ENCODE results near the gene SHMT1.
A peak's percentile ranks its signal among the peaks of the same experiment; 100 is the strongest.
"Not testable (repeated sequence)": the region's sequence is repeated elsewhere in the genome, so short reads cannot be mapped to it uniquely, and the experiment has no call there.

Gene SHMT1

DNA sequence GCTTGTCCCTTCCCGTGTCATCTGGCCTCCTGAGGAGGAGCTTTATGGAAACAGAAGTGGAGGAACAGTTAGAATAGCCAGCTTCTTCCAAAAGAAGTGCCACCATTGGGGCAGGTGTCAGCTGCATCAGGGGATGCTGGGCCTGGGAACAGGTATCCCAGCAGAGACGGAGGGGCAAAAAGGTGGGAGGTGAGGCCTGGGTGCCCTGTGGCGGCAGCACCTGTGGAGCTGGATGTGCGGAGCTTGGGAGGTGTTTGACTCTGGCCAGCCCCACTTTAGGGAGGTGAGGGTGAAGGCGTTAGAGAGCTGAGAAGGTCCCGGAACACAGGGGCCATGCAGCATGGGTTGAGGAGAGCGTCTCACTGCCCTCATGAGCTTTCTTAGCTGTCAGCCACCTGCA, 43.0 kb downstream of the SHMT1 start:
- Histone ChIP-seq H3K9ac (ENCODE audit: low read length) (no peak overlapping the region), H3K36me3 (ENCODE audit: control insufficient read depth, insufficient read depth, low read length) (peaks cover 14% of the 10 kb centered on the region), H3K27me3 (ENCODE audit: control insufficient read depth, insufficient read depth, low read length) (no peaks in the 10 kb centered on the region), H3K4me1 (ENCODE audit: control insufficient read depth, insufficient read depth, low read length) (peaks cover 47% of the 10 kb centered on the region), H3K4me3 (ENCODE audit: low read length) (no peak overlapping the region), H3K9me3 (ENCODE audit: control insufficient read depth, low read length) (no peaks in the 10 kb centered on the region)

DNA sequence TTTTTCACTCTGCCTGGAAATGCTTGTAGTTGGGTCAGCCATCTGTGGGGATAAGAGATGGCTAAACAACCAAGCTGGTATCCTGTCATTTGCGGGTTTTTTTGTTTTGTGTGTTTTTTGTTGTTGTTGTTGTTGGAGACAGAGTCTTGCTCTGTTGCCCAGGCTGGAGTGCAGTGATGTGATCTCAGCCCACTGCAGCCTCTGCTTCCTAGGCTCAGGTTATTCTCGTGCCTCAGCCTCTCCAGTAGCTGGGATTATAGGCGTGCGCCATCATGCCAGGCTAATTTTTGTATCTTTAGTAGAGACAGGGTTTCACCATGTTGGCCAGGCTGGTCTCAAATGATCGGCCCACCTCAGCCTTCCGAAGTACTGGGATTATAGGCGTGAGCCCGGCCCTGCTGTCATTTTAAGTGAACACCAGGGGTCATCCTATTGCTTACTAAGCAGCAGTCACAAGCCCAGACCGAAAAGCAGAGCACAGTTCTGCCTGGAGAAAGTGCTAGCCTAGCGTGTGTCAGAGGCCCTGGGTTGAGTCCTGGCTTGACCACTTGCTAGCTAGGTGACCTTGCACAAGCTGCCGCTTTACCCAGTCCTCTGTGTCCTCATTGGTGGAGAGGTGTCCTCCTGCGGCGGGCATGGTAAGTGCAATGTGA, 43.6 kb downstream of the SHMT1 start:
- Histone ChIP-seq H3K27me3 (ENCODE audit: control insufficient read depth, insufficient read depth, low read length) (no peaks in the 10 kb centered on the region), H3K4me3 (ENCODE audit: low read length) (no peak overlapping the region), H3K9me3 (ENCODE audit: control insufficient read depth, low read length) (no peaks in the 10 kb centered on the region), H3K36me3 (ENCODE audit: control insufficient read depth, insufficient read depth, low read length) (peaks cover 10% of the 10 kb centered on the region), H3K4me1 (ENCODE audit: control insufficient read depth, insufficient read depth, low read length) (peaks cover 47% of the 10 kb centered on the region), H3K9ac (ENCODE audit: low read length) (no peak overlapping the region)

DNA sequence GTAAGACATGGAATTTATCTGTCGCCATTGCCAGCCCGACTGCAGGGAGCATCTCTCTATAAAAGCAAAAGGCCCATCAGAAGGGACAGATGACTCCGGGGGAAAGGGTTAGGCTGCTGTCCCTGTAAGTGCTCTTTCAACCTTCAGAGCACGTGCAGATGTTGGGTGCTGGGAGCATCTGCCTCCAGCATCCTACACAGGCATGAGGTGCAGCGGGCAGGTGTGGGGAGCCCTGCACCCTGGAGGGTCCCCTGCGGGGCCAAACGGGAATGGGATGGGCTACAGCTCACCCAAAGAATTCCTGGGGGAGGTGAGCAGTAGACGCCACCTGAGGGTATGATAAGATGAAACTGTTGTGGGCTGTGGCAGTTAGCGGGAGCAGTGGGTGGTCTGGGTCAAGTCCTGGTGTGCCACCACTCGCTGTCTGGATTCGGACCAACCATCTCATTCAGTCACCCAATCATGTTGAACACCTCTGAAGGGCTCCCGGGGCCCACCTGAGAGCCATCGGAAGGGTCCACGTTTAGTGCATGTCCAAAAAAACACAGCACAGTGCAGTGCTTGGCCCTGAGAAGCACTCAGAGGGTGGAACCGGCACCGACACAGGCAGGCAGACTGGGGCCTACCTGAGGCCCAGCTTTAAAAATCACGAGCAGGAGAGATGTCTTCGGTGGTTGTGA, 44.4 kb downstream of the SHMT1 start:
- Histone ChIP-seq H3K4me1 (ENCODE audit: control insufficient read depth, insufficient read depth, low read length) (peaks cover 47% of the 10 kb centered on the region), H3K9me3 (ENCODE audit: control insufficient read depth, low read length) (no peaks in the 10 kb centered on the region), H3K36me3 (ENCODE audit: control insufficient read depth, insufficient read depth, low read length) (peaks cover 6% of the 10 kb centered on the region), H3K27me3 (ENCODE audit: control insufficient read depth, insufficient read depth, low read length) (no peaks in the 10 kb centered on the region), H3K4me3 (ENCODE audit: low read length) (peak overlapping the region; percentile 2), H3K9ac (ENCODE audit: low read length) (no peak overlapping the region)

DNA sequence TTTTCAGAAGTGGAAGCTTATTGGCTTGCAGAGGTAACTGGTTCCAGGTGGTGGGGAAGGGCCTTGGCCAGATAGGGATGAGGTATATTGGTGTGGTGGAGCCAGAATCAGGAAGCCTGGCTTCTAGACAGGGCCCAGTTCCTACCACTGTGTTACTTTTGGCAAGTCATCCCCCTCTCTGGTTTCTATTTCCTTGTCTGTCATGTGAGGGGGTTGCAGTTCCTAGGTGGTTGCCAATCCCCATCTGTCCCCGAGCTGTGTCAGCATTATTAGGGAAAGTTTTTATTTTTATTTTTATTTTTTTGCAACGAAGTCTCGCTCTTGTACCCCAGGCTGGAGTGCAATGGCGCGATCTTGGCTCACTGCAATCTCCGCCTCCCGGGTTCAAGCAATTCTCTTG, 45.2 kb downstream of the SHMT1 start:
- H3K27me3 ChIP-seq (ENCODE audit: control insufficient read depth, insufficient read depth, low read length): no peaks in the 10 kb centered on the region
- peak overlapping the region; percentile 19 for H3K9ac ChIP-seq (ENCODE audit: low read length)
- no peak overlapping the region for H3K4me3 ChIP-seq (ENCODE audit: low read length)
- H3K4me1 ChIP-seq (ENCODE audit: control insufficient read depth, insufficient read depth, low read length): peaks cover 55% of the 10 kb centered on the region
- peaks cover 6% of the 10 kb centered on the region for H3K36me3 ChIP-seq (ENCODE audit: control insufficient read depth, insufficient read depth, low read length)
- H3K9me3 ChIP-seq (ENCODE audit: control insufficient read depth, low read length): no peaks in the 10 kb centered on the region

DNA sequence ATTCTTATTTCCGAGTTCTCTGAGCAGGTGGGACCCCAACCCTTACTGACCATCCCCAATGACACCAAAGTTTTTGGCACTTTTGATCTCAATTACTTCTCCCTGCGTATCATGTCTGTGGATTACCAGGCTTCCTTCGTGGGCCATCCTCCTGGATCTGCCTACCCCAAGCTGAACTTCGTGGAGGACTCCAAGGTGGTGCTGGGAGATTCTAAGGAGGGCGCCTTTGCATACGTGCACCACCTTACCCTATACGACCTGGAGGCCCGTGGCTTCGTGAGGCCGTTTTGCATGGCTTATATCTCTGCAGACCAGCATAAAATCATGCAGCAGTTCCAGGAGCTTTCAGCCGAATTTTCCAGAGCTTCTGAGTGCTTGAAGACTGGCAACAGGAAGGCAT, 47.4 kb downstream of the SHMT1 start:
- H3K27me3 ChIP-seq (ENCODE audit: control insufficient read depth, insufficient read depth, low read length): no peaks in the 10 kb centered on the region
- peak overlapping the region; percentile 91 for H3K9ac ChIP-seq (ENCODE audit: low read length)
- peak overlapping the region; percentile 91 for H3K4me3 ChIP-seq (ENCODE audit: low read length)
- H3K9me3 ChIP-seq (ENCODE audit: control insufficient read depth, low read length): no peaks in the 10 kb centered on the region
- H3K4me1 ChIP-seq (ENCODE audit: control insufficient read depth, insufficient read depth, low read length): peaks cover 57% of the 10 kb centered on the region
- H3K36me3 ChIP-seq (ENCODE audit: control insufficient read depth, insufficient read depth, low read length): peaks cover 6% of the 10 kb centered on the region

DNA sequence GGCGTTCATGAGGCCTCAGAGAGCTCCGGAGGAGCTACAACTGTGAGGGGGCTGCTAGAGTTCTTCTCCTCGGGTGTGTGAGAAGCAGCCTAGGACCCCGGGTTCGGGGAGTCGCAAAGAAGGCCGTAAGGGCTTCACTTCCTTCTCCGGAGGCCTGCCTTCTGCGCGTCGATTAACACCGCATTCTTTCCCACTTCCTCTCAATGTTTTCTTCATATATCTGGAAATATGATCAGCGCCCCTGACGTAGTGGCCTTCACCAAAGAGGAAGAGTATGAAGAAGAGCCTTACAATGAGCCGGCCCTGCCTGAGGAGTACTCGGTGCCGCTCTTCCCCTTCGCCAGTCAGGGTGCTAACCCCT, 47.8 kb downstream of the SHMT1 start:
- Histone ChIP-seq H3K9me3 (ENCODE audit: control insufficient read depth, low read length) (no peaks in the 10 kb centered on the region), H3K27me3 (ENCODE audit: control insufficient read depth, insufficient read depth, low read length) (no peaks in the 10 kb centered on the region), H3K4me3 (ENCODE audit: low read length) (peak overlapping the region; percentile 91), H3K4me1 (ENCODE audit: control insufficient read depth, insufficient read depth, low read length) (peaks cover 57% of the 10 kb centered on the region), H3K9ac (ENCODE audit: low read length) (peak overlapping the region; percentile 91), H3K36me3 (ENCODE audit: control insufficient read depth, insufficient read depth, low read length) (peaks cover 6% of the 10 kb centered on the region)

DNA sequence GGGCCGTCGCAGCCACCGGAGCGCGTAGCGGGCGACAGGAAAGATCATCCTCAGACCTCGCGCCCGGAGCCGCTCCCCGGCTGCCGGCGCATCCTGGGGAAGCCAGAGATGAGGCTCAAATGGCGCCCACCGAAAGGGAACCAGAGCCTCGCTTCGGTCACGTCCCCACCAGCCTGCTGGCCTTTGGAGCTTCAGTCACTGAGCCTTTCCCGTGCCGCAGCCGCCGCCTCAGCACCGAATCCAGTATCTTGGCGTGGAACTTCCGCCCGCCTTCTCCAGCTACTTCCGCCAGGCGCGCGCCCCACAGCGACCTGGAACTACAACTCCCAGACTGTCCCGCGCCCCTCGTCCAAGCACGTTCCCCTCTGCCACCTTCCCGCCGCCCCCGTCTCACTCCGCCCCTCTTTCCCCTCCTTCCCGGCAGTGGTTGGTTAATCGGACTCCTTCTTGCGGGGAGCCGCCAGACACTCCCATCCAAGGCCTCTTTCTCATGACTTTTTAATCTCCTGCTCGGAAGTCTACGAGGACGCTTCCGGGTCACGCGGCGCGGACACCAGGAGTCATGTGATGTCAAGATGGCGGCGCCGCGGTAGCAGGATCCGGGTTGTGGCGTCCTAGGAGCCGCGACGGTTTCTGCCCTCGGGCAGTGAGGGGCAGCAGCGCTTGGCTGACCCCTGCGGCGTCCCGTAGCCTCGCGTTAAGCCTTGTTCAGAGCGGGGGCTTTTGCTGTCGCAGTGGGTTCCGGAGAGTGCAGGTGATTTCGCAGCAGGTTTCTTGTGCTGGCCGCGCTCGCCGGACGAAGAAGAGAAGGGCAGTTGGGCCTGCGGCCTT, 48.4 kb downstream of the SHMT1 start, which contains the start of the genes SMCR8 and TOP3A:
SMCR8 (plus strand) TSS at position 563 of the 831 bp plus-strand sequence. CDS start 497 bp downstream, outside the sequence.
TOP3A (minus strand) TSS at position 264 of the 831 bp plus-strand sequence; CDS start at position 48, 216 bp downstream.
- H3K4me1 ChIP-seq (ENCODE audit: control insufficient read depth, insufficient read depth, low read length): peaks cover 53% of the 10 kb centered on the region
- no peaks in the 10 kb centered on the region for H3K27me3 ChIP-seq (ENCODE audit: control insufficient read depth, insufficient read depth, low read length)
- peaks cover 1% of the 10 kb centered on the region for H3K36me3 ChIP-seq (ENCODE audit: control insufficient read depth, insufficient read depth, low read length)
- H3K9ac ChIP-seq (ENCODE audit: low read length): peak within 1 kb of the TSS; percentile 91
- H3K4me3 ChIP-seq (ENCODE audit: low read length): peak within 1 kb of the TSS; percentile 91
- no peaks in the 10 kb centered on the region for H3K9me3 ChIP-seq (ENCODE audit: control insufficient read depth, low read length)

DNA sequence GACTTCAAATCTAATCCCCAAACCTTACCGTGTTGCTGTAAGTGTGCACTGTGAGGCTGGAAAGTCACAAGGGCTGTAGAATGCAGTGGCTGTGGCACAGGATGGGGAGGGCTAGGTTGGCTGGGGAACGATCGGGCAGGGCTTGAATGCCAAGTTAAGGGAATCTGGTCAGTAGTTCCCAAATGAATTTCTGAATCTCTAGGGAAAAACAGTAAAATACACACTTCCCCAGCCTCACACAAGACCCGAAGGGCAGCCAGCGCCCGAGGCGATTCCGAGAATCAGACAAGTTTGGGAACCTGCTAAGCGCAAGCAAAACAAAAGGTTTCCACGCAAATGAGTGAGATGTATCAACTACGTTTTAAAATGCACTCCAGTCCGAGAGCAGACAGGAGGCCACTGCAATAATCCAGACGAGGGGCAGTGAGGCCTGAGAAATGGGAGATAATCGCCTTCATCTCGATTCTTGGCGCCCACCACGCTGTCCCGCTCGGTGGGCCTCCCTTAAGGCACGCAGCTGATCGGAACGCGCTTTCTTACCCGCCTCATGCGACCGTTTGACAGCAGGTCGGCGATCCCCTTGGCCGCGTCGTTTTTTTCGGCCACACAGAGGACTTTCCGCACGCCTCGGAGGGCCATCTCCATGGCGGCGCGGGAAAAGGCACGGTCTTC, 49.2 kb downstream of the SHMT1 start:
- H3K27me3 ChIP-seq (ENCODE audit: control insufficient read depth, insufficient read depth, low read length): no peaks in the 10 kb centered on the region
- peak overlapping the region; percentile 91 for H3K9ac ChIP-seq (ENCODE audit: low read length)
- peaks cover 46% of the 10 kb centered on the region for H3K4me1 ChIP-seq (ENCODE audit: control insufficient read depth, insufficient read depth, low read length)
- no peaks in the 10 kb centered on the region for H3K36me3 ChIP-seq (ENCODE audit: control insufficient read depth, insufficient read depth, low read length)
- H3K9me3 ChIP-seq (ENCODE audit: control insufficient read depth, low read length): no peaks in the 10 kb centered on the region
- peak overlapping the region; percentile 91 for H3K4me3 ChIP-seq (ENCODE audit: low read length)

DNA sequence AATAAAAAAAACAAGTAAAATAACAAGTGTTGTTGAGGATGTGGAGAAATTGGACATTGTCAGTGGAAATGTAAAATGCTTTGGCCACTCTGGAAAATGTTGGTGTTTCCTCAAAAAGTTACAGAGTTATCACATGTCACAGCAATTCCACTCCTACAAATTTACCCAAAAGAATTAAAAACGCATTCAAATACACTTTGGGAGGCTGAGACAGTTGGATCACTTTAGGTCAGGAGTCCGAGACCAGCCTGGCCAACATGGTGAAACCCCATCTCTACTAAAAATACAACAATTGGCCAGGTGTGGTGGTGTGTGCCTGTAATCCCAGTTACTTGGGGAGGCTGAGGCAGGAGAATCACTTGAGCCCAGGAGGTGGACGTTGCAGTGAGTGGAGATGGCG, 54.1 kb downstream of the SHMT1 start:
- no peaks in the 10 kb centered on the region for H3K36me3 ChIP-seq (ENCODE audit: control insufficient read depth, insufficient read depth, low read length)

DNA sequence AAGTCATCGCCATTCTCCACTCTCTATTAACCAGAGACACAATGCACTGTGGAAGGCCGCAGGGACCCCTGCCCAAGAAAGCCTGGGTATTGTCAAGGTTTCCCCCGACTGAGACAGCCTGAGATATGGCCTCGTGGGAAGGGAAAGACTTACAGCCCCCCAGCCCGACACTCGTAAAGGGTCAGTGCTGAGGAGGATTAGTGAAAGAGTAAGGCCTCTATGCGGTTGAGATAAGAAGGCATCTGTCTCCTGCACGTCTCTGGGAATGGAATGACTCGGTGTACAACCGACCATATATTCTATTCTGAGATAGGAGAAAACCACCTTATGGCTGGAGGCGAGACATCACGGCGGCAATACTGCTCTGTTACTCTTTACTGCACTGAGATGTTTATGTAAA, 60.1 kb downstream of the SHMT1 start:
- H3K9me3 ChIP-seq (ENCODE audit: control insufficient read depth, low read length); H3K9ac ChIP-seq (ENCODE audit: low read length); H3K4me1 ChIP-seq (ENCODE audit: control insufficient read depth, insufficient read depth, low read length); H3K27me3 ChIP-seq (ENCODE audit: control insufficient read depth, insufficient read depth, low read length); H3K4me3 ChIP-seq (ENCODE audit: low read length): not testable (repeated sequence)
- H3K36me3 ChIP-seq (ENCODE audit: control insufficient read depth, insufficient read depth, low read length): peaks cover 14% of the 10 kb centered on the region

More for the DNA sequence above, 54.1 kb downstream of the SHMT1 start:
- Histone ChIP-seq H3K4me3 (ENCODE audit: low read length) (no peak overlapping the region), H3K27me3 (ENCODE audit: control insufficient read depth, insufficient read depth, low read length) (no peaks in the 10 kb centered on the region), H3K9ac (ENCODE audit: low read length) (no peak overlapping the region), H3K4me1 (ENCODE audit: control insufficient read depth, insufficient read depth, low read length) (peaks cover 10% of the 10 kb centered on the region), H3K9me3 (ENCODE audit: control insufficient read depth, low read length) (no peaks in the 10 kb centered on the region)

DNA sequence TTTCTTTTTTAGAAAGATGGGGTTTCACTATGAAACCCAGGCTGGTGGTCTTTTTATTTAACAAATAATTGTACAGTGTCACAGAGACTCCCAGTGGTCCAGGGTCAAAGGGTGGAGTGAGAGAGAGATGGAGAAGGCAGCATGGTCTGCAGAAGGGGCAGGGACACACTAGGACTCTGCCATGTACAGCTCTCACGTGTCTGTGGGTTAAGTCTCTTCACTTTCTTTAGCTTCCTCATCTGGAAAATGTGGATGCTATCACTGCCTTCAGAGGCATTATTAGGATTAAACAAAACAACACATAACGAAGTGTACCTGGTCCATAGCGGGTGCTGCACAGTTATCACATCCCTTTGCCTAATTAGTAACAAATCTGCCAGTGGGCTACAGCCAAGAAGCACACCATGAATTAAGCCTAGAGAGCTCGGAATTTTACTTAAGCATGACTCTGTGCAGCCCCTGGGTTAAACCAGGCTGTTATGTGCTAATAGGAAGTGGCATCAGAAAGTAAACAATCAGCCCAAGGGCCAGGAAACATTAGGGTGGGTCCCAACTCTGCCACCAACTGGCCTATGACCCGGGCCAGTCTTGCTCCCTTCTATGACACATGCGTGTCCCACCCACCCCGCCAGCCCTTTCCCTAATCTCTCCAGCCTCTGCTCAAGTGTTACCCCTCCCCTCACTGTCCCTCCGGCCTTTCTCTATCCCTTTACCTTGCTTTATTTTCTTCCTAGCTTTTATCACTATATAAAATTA, 62.4 kb downstream of the SHMT1 start:
- Histone ChIP-seq H3K27me3 (ENCODE audit: control insufficient read depth, insufficient read depth, low read length) (no peaks in the 10 kb centered on the region), H3K9ac (ENCODE audit: low read length) (no peak overlapping the region), H3K4me1 (ENCODE audit: control insufficient read depth, insufficient read depth, low read length) (peaks cover 8% of the 10 kb centered on the region), H3K4me3 (ENCODE audit: low read length) (no peak overlapping the region), H3K9me3 (ENCODE audit: control insufficient read depth, low read length) (no peaks in the 10 kb centered on the region), H3K36me3 (ENCODE audit: control insufficient read depth, insufficient read depth, low read length) (peaks cover 14% of the 10 kb centered on the region)
